ENCODE data around the gene GRIP1.

The GRIP1 gene

GRCh38 chr12:66647034-66647691 lies 31.7 kb downstream of the GRIP1 start:
- TF ChIP-seq CTCF (IDR thresholded peaks at IDR 0.05; ENCODE audit: low read depth, low read length) = no peak
- DNase-seq = no peak
- no peaks in the 10 kb centered on the region for H3K27me3 ChIP-seq
- H3K4me3 ChIP-seq (ENCODE audit: low read depth, low read length) = no peak overlapping the region
- no peaks in the 10 kb centered on the region for H3K9me3 ChIP-seq
- no peaks in the 10 kb centered on the region for H3K36me3 ChIP-seq
- H3K4me1 ChIP-seq = no peaks in the 10 kb centered on the region

GRCh38 chr12:66644151-66644550 lies 34.7 kb downstream of the GRIP1 start:
- DNase-seq = no peak
- no peaks in the 10 kb centered on the region for H3K9me3 ChIP-seq
- no peaks in the 10 kb centered on the region for H3K27me3 ChIP-seq
- H3K4me3 ChIP-seq (ENCODE audit: low read depth, low read length) = no peak overlapping the region
- TF ChIP-seq CTCF (IDR thresholded peaks at IDR 0.05; ENCODE audit: low read depth, low read length) = no peak
- H3K4me1 ChIP-seq = no peaks in the 10 kb centered on the region
- H3K36me3 ChIP-seq = no peaks in the 10 kb centered on the region

- Histone ChIP-seq H3K4me1 (no peaks in the 10 kb centered on the region), H3K4me3 (ENCODE audit: low read depth, low read length) (no peak overlapping the region), H3K36me3 (no peaks in the 10 kb centered on the region), H3K27me3 (no peaks in the 10 kb centered on the region), H3K9me3 (no peaks in the 10 kb centered on the region)
- no peak for TF ChIP-seq CTCF (IDR thresholded peaks at IDR 0.05; ENCODE audit: low read depth, low read length)
- DNase-seq = no peak
Observed at GRCh38 chr12:66640691-66641460, 38.0 kb downstream of the GRIP1 start.

GRCh38 chr12:66638666-66639065 lies 40.2 kb downstream of the GRIP1 start:
- no peak for DNase-seq
- Histone ChIP-seq H3K4me3 (ENCODE audit: low read depth, low read length) (no peak overlapping the region), H3K27me3 (no peaks in the 10 kb centered on the region), H3K4me1 (no peaks in the 10 kb centered on the region), H3K9me3 (no peaks in the 10 kb centered on the region), H3K36me3 (no peaks in the 10 kb centered on the region)
- TF ChIP-seq CTCF (IDR thresholded peaks at IDR 0.05; ENCODE audit: low read depth, low read length) = no peak

GRCh38 chr12:66637699-66638301 lies 41.1 kb downstream of the GRIP1 start:
- H3K36me3 ChIP-seq = no peaks in the 10 kb centered on the region
- TF ChIP-seq CTCF (IDR thresholded peaks at IDR 0.05; ENCODE audit: low read depth, low read length) = no peak
- no peaks in the 10 kb centered on the region for H3K27me3 ChIP-seq
- H3K4me3 ChIP-seq (ENCODE audit: low read depth, low read length) = no peak overlapping the region
- H3K9me3 ChIP-seq = no peaks in the 10 kb centered on the region
- H3K4me1 ChIP-seq = no peaks in the 10 kb centered on the region
- DNase-seq = no peak

GRCh38 chr12:66636771-66637170 lies 42.1 kb downstream of the GRIP1 start:
- no peak for TF ChIP-seq CTCF (IDR thresholded peaks at IDR 0.05; ENCODE audit: low read depth, low read length)
- Histone ChIP-seq H3K36me3 (no peaks in the 10 kb centered on the region), H3K27me3 (no peaks in the 10 kb centered on the region), H3K4me1 (no peaks in the 10 kb centered on the region), H3K4me3 (ENCODE audit: low read depth, low read length) (no peak overlapping the region), H3K9me3 (no peaks in the 10 kb centered on the region)
- no peak for DNase-seq

All from BE2C (cell line).